ENCODE results near the gene LCK.
"Not testable (repeated sequence)": the region's sequence is repeated elsewhere in the genome, so short reads cannot be mapped to it uniquely, and the experiment has no call there.

The LCK gene

DNA sequence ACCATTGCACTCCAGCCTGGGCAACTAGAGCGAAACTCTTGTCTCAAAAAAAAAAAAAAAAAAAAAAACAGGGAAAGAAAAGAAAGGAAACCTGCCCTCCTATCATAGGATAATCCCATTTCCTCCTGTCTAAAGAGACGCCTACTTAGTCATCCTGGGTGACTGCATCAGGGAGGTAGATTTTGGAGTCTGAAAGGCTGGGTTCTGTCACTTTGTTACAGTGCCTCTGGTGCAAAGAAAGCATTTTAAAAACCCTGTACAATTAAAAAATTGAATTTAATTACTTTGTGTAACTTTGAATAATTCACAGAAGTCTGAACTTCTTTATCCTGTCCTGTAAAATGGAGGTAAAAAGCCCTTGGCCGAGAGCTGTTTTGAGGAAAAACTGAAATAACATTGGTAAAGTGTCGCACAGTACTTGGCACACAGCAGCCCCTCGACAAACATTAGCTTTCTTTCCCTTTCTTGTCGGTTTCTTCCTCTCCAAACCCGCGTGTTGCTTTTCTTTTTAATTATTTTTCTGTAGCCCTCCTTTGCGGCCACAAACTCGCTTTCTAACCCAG is 40.2 kb downstream of the LCK start:
- Histone ChIP-seq H3K9ac (ENCODE audit: low read depth, low read length) (no peak overlapping the region), H3K27me3 (ENCODE audit: control insufficient read depth, insufficient read depth, low read length) (no peaks in the 10 kb centered on the region), H3K9me3 (ENCODE audit: control insufficient read depth, insufficient read depth, low read length) (no peaks in the 10 kb centered on the region), H3K4me3 (ENCODE audit: low read depth, low read length) (peak overlapping the region; percentile 96), H3K4me1 (ENCODE audit: control insufficient read depth, insufficient read depth, low read length) (peaks cover 4% of the 10 kb centered on the region), H3K36me3 (ENCODE audit: control insufficient read depth, insufficient read depth, low read length) (no peaks in the 10 kb centered on the region)

GRCh38 chr1:32291708-32292538 is 40.9 kb downstream of the LCK start, which contains the start of gene HDAC1:
Gene HDAC1, plus strand, starts transcription at chr1:32292083. Its CDS starts 87 bp downstream, at chr1:32292170.
- Histone ChIP-seq H3K9ac (ENCODE audit: low read depth, low read length) (peak within 1 kb of the TSS; percentile 79), H3K4me3 (ENCODE audit: low read depth, low read length) (peak within 1 kb of the TSS; percentile 96), H3K9me3 (ENCODE audit: control insufficient read depth, insufficient read depth, low read length) (no peaks in the 10 kb centered on the region), H3K36me3 (ENCODE audit: control insufficient read depth, insufficient read depth, low read length) (no peaks in the 10 kb centered on the region), H3K27me3 (ENCODE audit: control insufficient read depth, insufficient read depth, low read length) (no peaks in the 10 kb centered on the region), H3K4me1 (ENCODE audit: control insufficient read depth, insufficient read depth, low read length) (peaks cover 4% of the 10 kb centered on the region)

- H3K4me3 ChIP-seq (ENCODE audit: low read depth, low read length); H3K36me3 ChIP-seq (ENCODE audit: control insufficient read depth, insufficient read depth, low read length); H3K9ac ChIP-seq (ENCODE audit: low read depth, low read length); H3K9me3 ChIP-seq (ENCODE audit: control insufficient read depth, insufficient read depth, low read length); H3K27me3 ChIP-seq (ENCODE audit: control insufficient read depth, insufficient read depth, low read length); H3K4me1 ChIP-seq (ENCODE audit: control insufficient read depth, insufficient read depth, low read length): not testable (repeated sequence)
These were observed 47.1 kb downstream of the LCK start for GRCh38 chr1:32298211-32298610.

DNA sequence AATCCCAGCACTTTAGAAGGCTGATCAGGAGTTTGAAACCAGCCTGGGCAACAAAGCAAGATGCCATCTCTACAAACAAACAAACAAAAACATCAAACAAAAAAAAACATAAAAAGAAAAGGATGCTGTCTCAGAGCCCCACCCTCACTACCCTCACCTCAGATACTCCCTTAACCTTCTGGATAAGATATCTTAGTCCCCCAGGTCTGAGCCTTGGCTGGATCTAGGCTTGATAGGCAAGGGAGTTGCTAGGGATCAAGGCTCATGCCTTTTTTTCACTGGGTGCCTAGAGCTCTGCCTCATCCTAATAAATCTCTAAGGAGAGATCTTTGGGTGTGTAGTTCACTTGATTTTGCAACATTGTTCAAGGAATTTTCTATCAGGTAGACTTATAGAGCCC is 48.3 kb downstream of the LCK start:
- Histone ChIP-seq H3K36me3 (ENCODE audit: control insufficient read depth, insufficient read depth, low read length) (peaks cover 14% of the 10 kb centered on the region), H3K27me3 (ENCODE audit: control insufficient read depth, insufficient read depth, low read length) (no peaks in the 10 kb centered on the region), H3K9me3 (ENCODE audit: control insufficient read depth, insufficient read depth, low read length) (no peaks in the 10 kb centered on the region), H3K9ac (ENCODE audit: low read depth, low read length) (no peak overlapping the region), H3K4me3 (ENCODE audit: low read depth, low read length) (no peak overlapping the region), H3K4me1 (ENCODE audit: control insufficient read depth, insufficient read depth, low read length) (no peaks in the 10 kb centered on the region)

DNA sequence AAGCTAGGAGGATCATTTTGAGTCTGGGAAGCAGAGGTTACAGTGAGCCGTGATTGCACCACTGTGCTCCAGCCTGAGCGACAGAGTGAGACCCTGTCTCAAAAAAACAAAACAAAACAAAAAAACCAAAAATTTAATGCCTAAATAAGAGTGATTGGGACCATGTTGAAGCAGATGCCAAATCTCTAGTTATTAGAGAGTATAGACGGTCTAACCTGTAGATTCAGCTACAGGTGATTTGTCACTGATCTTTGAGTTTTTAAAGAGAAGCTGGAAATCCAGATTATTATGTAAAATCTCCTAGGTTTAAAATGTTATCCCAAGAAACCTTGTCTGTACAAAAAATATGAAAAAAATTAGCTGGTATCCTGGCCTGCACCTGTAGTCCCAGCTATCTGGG is 52.3 kb downstream of the LCK start:
- Histone ChIP-seq H3K4me3 (ENCODE audit: low read depth, low read length) (no peak overlapping the region), H3K9ac (ENCODE audit: low read depth, low read length) (no peak overlapping the region), H3K9me3 (ENCODE audit: control insufficient read depth, insufficient read depth, low read length) (no peaks in the 10 kb centered on the region), H3K4me1 (ENCODE audit: control insufficient read depth, insufficient read depth, low read length) (no peaks in the 10 kb centered on the region), H3K27me3 (ENCODE audit: control insufficient read depth, insufficient read depth, low read length) (no peaks in the 10 kb centered on the region), H3K36me3 (ENCODE audit: control insufficient read depth, insufficient read depth, low read length) (peaks cover 20% of the 10 kb centered on the region)

DNA sequence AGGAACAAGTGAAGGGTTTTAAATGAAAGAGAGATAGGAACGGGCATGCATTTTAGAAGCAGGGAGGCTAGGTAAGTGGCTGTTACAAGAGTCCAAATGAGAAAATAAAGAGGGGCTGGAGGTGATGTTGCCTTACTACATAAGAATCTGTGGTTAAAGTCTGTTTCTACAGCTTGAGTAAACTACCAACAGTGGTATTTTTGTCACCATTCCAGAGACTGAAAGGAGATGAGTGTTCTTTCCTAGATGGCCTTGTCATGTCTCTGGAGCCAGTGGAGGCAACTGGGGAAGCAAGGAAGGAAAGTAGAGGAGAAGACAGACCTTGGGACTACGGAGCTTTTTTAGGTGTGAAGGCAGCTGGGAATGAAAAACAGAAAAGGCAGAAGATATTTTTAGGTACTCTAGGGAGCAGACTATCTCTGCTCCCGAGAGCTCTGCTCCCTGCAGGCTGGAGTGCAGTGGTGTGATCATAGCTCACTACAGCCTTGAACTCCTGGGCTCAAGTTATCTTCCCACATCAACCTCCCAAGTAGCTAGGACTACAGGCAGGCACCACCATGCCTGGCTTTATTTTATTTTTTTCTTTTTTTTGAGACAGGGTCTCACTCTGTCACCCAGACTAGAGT is 53.0 kb downstream of the LCK start:
- Histone ChIP-seq H3K4me3 (ENCODE audit: low read depth, low read length) (no peak overlapping the region), H3K27me3 (ENCODE audit: control insufficient read depth, insufficient read depth, low read length) (no peaks in the 10 kb centered on the region), H3K36me3 (ENCODE audit: control insufficient read depth, insufficient read depth, low read length) (peaks cover 18% of the 10 kb centered on the region)

DNA sequence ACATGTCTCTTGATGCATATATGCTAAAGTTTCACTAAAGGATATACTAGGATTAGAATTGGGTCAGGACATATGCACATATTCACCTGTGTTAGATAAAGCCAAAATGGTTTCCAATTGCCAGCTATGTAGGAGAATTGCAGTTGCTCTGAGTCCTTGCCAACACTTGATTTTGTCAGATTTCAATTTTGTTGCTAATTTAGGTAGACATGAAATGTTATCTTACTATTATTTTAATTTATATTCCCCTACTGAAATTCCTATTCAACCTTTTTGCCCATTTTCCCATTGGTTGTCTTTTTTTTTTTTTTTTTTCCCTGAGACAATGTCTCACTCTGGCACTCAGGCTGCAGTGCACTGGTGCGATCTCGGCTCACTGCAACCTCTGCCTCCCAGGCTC is 54.2 kb downstream of the LCK start:
- H3K4me3 ChIP-seq (ENCODE audit: low read depth, low read length): no peak overlapping the region
- H3K9me3 ChIP-seq (ENCODE audit: control insufficient read depth, insufficient read depth, low read length): no peaks in the 10 kb centered on the region
- H3K9ac ChIP-seq (ENCODE audit: low read depth, low read length): no peak overlapping the region
- H3K36me3 ChIP-seq (ENCODE audit: control insufficient read depth, insufficient read depth, low read length): peaks cover 16% of the 10 kb centered on the region
- no peaks in the 10 kb centered on the region for H3K27me3 ChIP-seq (ENCODE audit: control insufficient read depth, insufficient read depth, low read length)
- no peaks in the 10 kb centered on the region for H3K4me1 ChIP-seq (ENCODE audit: control insufficient read depth, insufficient read depth, low read length)

More for the DNA sequence above, 53.0 kb downstream of the LCK start:
- Histone ChIP-seq H3K9me3 (ENCODE audit: control insufficient read depth, insufficient read depth, low read length) (no peaks in the 10 kb centered on the region), H3K4me1 (ENCODE audit: control insufficient read depth, insufficient read depth, low read length) (no peaks in the 10 kb centered on the region), H3K9ac (ENCODE audit: low read depth, low read length) (no peak overlapping the region)

- Histone ChIP-seq H3K4me1 (ENCODE audit: control insufficient read depth, insufficient read depth, low read length) (no peaks in the 10 kb centered on the region), H3K9ac (ENCODE audit: low read depth, low read length) (no peak overlapping the region), H3K9me3 (ENCODE audit: control insufficient read depth, insufficient read depth, low read length) (no peaks in the 10 kb centered on the region), H3K27me3 (ENCODE audit: control insufficient read depth, insufficient read depth, low read length) (no peaks in the 10 kb centered on the region), H3K36me3 (ENCODE audit: control insufficient read depth, insufficient read depth, low read length) (peaks cover 16% of the 10 kb centered on the region), H3K4me3 (ENCODE audit: low read depth, low read length) (no peak overlapping the region)
These were observed 56.3 kb downstream of the LCK start for GRCh38 chr1:32307324-32307723.

- H3K4me1 ChIP-seq (ENCODE audit: control insufficient read depth, insufficient read depth, low read length): no peaks in the 10 kb centered on the region
- H3K36me3 ChIP-seq (ENCODE audit: control insufficient read depth, insufficient read depth, low read length): peaks cover 9% of the 10 kb centered on the region
- no peak overlapping the region for H3K4me3 ChIP-seq (ENCODE audit: low read depth, low read length)
- H3K9ac ChIP-seq (ENCODE audit: low read depth, low read length): no peak overlapping the region
- no peaks in the 10 kb centered on the region for H3K9me3 ChIP-seq (ENCODE audit: control insufficient read depth, insufficient read depth, low read length)
- H3K27me3 ChIP-seq (ENCODE audit: control insufficient read depth, insufficient read depth, low read length): no peaks in the 10 kb centered on the region
These were observed 58.9 kb downstream of the LCK start for GRCh38 chr1:32309960-32310359.

GRCh38 chr1:32311709-32312393 is 60.8 kb downstream of the LCK start:
- Histone ChIP-seq H3K4me3 (ENCODE audit: low read depth, low read length) (no peak overlapping the region), H3K9me3 (ENCODE audit: control insufficient read depth, insufficient read depth, low read length) (no peaks in the 10 kb centered on the region), H3K27me3 (ENCODE audit: control insufficient read depth, insufficient read depth, low read length) (no peaks in the 10 kb centered on the region), H3K9ac (ENCODE audit: low read depth, low read length) (no peak overlapping the region), H3K4me1 (ENCODE audit: control insufficient read depth, insufficient read depth, low read length) (no peaks in the 10 kb centered on the region), H3K36me3 (ENCODE audit: control insufficient read depth, insufficient read depth, low read length) (peaks cover 3% of the 10 kb centered on the region)

- Histone ChIP-seq H3K27me3 (ENCODE audit: control insufficient read depth, insufficient read depth, low read length) (no peaks in the 10 kb centered on the region), H3K4me1 (ENCODE audit: control insufficient read depth, insufficient read depth, low read length) (no peaks in the 10 kb centered on the region), H3K4me3 (ENCODE audit: low read depth, low read length) (no peak overlapping the region), H3K9me3 (ENCODE audit: control insufficient read depth, insufficient read depth, low read length) (no peaks in the 10 kb centered on the region), H3K36me3 (ENCODE audit: control insufficient read depth, insufficient read depth, low read length) (peaks cover 12% of the 10 kb centered on the region), H3K9ac (ENCODE audit: low read depth, low read length) (no peak overlapping the region)
These were observed 65.8 kb downstream of the LCK start for GRCh38 chr1:32316903-32317277.
